Measurements from ENCODE around the gene ISLR. TPM values are rescaled to one million over a fixed set of nuclear protein-coding genes. Genes with fewer than 3 reads are reported as not detected.

The ISLR gene
- total RNA-seq, 1 experiment from 2014 or later: not detected

- Histone ChIP-seq H3K27me3 (ENCODE audit: low read length) (no peaks in the 10 kb centered on the region), H2AFZ (ENCODE audit: low read length) (no peak overlapping the region), H3K9ac (ENCODE audit: low read length) (no peak overlapping the region), H3F3A (ENCODE audit: low read length, unreplicated experiment) (peaks cover 5% of the 10 kb centered on the region), H3K4me3 (ENCODE audit: low read length) (no peak overlapping the region), H4K20me1 (ENCODE audit: low read length) (no peaks in the 10 kb centered on the region), H3K4me1 (ENCODE audit: insufficient read depth, low read length) (peaks cover 44% of the 10 kb centered on the region), H3K9me2 (replicated peaks; ENCODE audit: low read length) (no peaks in the 10 kb centered on the region), H3K4me2 (ENCODE audit: low read length) (peak overlapping the region; percentile 29; the same call in 1 of the 2 replicates), H3K79me2 (ENCODE audit: low read length) (no peaks in the 10 kb centered on the region), H3K9me3 (ENCODE audit: low read length) (no peaks in the 10 kb centered on the region), H3K27ac (ENCODE audit: low read length) (no peak overlapping the region), H3K36me3 (ENCODE audit: low read depth, low read length) (no peaks in the 10 kb centered on the region)
- POLR2A ChIA-PET (ENCODE audit: unreplicated experiment): no interaction called here
- intact Hi-C loops (cut with micrococcal nuclease): no loop called here
- no peak for DNase-seq
- no peak for ATAC-seq
- TF ChIP-seq, protein P1, sequence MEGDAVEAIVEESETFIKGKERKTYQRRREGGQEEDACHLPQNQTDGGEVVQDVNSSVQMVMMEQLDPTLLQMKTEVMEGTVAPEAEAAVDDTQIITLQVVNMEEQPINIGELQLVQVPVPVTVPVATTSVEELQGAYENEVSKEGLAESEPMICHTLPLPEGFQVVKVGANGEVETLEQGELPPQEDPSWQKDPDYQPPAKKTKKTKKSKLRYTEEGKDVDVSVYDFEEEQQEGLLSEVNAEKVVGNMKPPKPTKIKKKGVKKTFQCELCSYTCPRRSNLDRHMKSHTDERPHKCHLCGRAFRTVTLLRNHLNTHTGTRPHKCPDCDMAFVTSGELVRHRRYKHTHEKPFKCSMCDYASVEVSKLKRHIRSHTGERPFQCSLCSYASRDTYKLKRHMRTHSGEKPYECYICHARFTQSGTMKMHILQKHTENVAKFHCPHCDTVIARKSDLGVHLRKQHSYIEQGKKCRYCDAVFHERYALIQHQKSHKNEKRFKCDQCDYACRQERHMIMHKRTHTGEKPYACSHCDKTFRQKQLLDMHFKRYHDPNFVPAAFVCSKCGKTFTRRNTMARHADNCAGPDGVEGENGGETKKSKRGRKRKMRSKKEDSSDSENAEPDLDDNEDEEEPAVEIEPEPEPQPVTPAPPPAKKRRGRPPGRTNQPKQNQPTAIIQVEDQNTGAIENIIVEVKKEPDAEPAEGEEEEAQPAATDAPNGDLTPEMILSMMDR (conservative IDR thresholded peaks at IDR 0.05; ENCODE audit: low read depth, low read length): no peak
- TF ChIP-seq EZH2phosphoT487 (IDR thresholded peaks at IDR 0.05; ENCODE audit: borderline replicate concordance, low read length) (no peak), EZH2 (IDR thresholded peaks at IDR 0.05; ENCODE audit: low read length, unreplicated experiment) (no peak)
- BruUV-seq (replicated peaks): no TSS peak
- CTCF ChIA-PET: no interaction called here
Observed at GRCh38 chr15:74192751-74193150, 19.2 kb downstream of the ISLR start.

GRCh38 chr15:74193299-74193718 is 19.8 kb downstream of the ISLR start:
- intact Hi-C loops (cut with micrococcal nuclease): no loop called here
- H3K4me3 ChIP-seq (ENCODE audit: low read length): no peak overlapping the region
- H4K20me1 ChIP-seq (ENCODE audit: low read length): no peaks in the 10 kb centered on the region
- H3K27ac ChIP-seq (ENCODE audit: low read length): peak overlapping the region; percentile 77
- H3K9ac ChIP-seq (ENCODE audit: low read length): no peak overlapping the region
- ChIA-PET CTCF (no interaction called here), POLR2A (ENCODE audit: unreplicated experiment) (interaction anchor here (0.7 kb wide), 1 partner anchor 26 kb away, joined by 3 read pairs; no protein-coding TSS in a partner anchor)
- H3K4me1 ChIP-seq (ENCODE audit: insufficient read depth, low read length): peaks cover 50% of the 10 kb centered on the region
- peaks cover 5% of the 10 kb centered on the region for H3F3A ChIP-seq (ENCODE audit: low read length, unreplicated experiment)
- ATAC-seq (peak; percentile 84), DNase-seq (peak; percentile 93)
- BruUV-seq (replicated peaks): no TSS peak
- H3K9me2 ChIP-seq (replicated peaks; ENCODE audit: low read length): no peaks in the 10 kb centered on the region
- H3K4me2 ChIP-seq (ENCODE audit: low read length): 0 out of 2 replicates have a peak overlapping the region, but pooled peaks have one; percentile 29
- no peaks in the 10 kb centered on the region for H3K27me3 ChIP-seq (ENCODE audit: low read length)
- no peaks in the 10 kb centered on the region for H3K9me3 ChIP-seq (ENCODE audit: low read length)
- no peaks in the 10 kb centered on the region for H3K36me3 ChIP-seq (ENCODE audit: low read depth, low read length)
- TF ChIP-seq, protein P1 (conservative IDR thresholded peaks at IDR 0.05; ENCODE audit: low read depth, low read length): no peak
- no peak for TF ChIP-seq EZH2 (IDR thresholded peaks at IDR 0.05; ENCODE audit: low read length, unreplicated experiment)
- no peak for TF ChIP-seq EZH2phosphoT487 (IDR thresholded peaks at IDR 0.05; ENCODE audit: borderline replicate concordance, low read length)
- no peak overlapping the region for H2AFZ ChIP-seq (ENCODE audit: low read length)
- no peaks in the 10 kb centered on the region for H3K79me2 ChIP-seq (ENCODE audit: low read length)

DNA sequence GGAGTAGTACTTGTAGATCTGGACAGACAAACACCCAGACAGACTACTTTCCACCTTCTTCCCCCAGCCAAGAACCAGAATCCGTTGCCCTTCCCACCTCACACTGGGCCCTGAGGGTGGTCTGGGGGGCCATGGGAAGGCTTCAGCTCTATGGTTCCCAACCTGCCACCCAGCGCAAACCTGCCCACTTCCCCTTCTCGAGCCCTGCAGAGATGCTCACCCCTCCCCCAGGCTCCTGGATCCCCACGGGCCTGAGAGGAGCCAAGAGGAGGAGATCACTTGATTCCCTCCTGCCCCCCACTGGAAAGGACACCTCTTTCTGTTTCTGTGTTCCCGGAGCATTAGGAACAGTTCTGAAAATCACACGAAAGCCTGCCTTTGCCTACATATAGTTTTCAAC is 20.4 kb downstream of the ISLR start:
- Histone ChIP-seq H3K9me2 (replicated peaks; ENCODE audit: low read length) (no peaks in the 10 kb centered on the region), H3F3A (ENCODE audit: low read length, unreplicated experiment) (peaks cover 5% of the 10 kb centered on the region), H3K27me3 (ENCODE audit: low read length) (no peaks in the 10 kb centered on the region), H4K20me1 (ENCODE audit: low read length) (no peaks in the 10 kb centered on the region), H3K79me2 (ENCODE audit: low read length) (no peaks in the 10 kb centered on the region), H3K36me3 (ENCODE audit: low read depth, low read length) (no peaks in the 10 kb centered on the region), H3K9ac (ENCODE audit: low read length) (no peak overlapping the region), H3K9me3 (ENCODE audit: low read length) (no peaks in the 10 kb centered on the region), H3K4me2 (ENCODE audit: low read length) (0 out of 2 replicates have a peak overlapping the region, but pooled peaks have one; percentile 9), H2AFZ (ENCODE audit: low read length) (no peak overlapping the region), H3K27ac (ENCODE audit: low read length) (peak overlapping the region; percentile 77), H3K4me1 (ENCODE audit: insufficient read depth, low read length) (peaks cover 56% of the 10 kb centered on the region), H3K4me3 (ENCODE audit: low read length) (no peak overlapping the region)
- CTCF ChIA-PET: interaction anchor here (0.7 kb wide), 1 partner anchor 184 kb away, joined by 4 read pairs; no protein-coding TSS in a partner anchor
- ATAC-seq (no peak), DNase-seq (no peak)
- POLR2A ChIA-PET (ENCODE audit: unreplicated experiment): interaction anchor here (0.7 kb wide), 1 partner anchor 25 kb away, joined by 3 read pairs; no protein-coding TSS in a partner anchor
- intact Hi-C loops (cut with micrococcal nuclease): no loop called here
- TF ChIP-seq, protein P1 (conservative IDR thresholded peaks at IDR 0.05; ENCODE audit: low read depth, low read length): no peak
- no peak for TF ChIP-seq EZH2 (IDR thresholded peaks at IDR 0.05; ENCODE audit: low read length, unreplicated experiment)
- no peak for TF ChIP-seq EZH2phosphoT487 (IDR thresholded peaks at IDR 0.05; ENCODE audit: borderline replicate concordance, low read length)
- BruUV-seq (replicated peaks): no TSS peak
